ENCODE results near the gene MYO3B. TPM values are rescaled to one million over a fixed set of nuclear protein-coding genes. Genes with fewer than 3 reads are reported as not detected.

Gene MYO3B
- total RNA-seq, 2 donors from 2014 or later, result 0.05 to 0.32 TPM

DNA sequence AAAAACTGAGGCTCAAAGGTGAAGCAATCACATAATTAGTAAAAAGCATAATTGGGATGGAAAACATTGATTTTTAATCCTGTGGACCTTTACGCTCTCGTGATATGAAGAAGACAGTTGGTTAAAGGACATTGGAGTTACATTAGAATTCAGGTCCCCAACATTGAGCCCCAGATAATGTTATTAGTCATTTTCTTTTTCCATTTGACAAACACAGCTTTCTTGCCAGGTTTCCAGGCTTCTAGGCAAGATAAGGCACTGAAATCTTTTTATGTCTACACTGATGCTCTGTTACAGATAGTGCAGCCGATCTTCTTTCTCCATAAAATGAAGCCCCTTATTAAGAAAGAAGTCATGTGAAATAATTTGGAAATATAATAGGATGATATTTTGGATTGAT lies 38.5 kb downstream of the MYO3B start:
- no peak for DNase-seq
- H3K36me3 ChIP-seq, result no peaks in the 10 kb centered on the region

DNA sequence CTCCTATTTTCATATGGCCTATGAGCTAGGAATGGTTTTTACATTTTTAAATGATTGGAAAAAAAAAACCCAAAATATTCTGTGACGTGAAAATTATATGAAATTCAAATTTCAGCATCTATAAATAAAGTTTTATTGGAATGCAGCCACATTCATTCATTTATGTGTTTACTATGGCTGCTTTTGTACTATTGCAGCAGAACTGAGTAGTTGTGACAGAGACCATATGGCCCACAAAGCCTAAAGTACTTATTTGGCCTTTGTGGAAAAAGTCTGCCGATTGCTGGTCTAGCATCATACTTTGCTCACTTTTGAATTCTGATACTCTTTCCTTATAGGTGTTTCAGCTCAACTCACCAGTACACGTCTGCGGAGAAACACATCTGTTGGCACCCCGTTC lies 39.0 kb downstream of the MYO3B start:
- H3K9ac ChIP-seq (ENCODE audit: low read depth in 2 of 2, low read length in 2 of 2), result no peak overlapping the region
- DNase-seq, result no peak
- intact Hi-C loops (cut with DNase I), result no loop called here
- H3K27ac ChIP-seq, result no peak overlapping the region
- H3K4me1 ChIP-seq, result no peaks in the 10 kb centered on the region
- H3K9me3 ChIP-seq, result no peaks in the 10 kb centered on the region
- H3K4me3 ChIP-seq, result no peak overlapping the region
- H3K36me3 ChIP-seq, result no peaks in the 10 kb centered on the region
- no peaks in the 10 kb centered on the region for H3K27me3 ChIP-seq
- TF ChIP-seq, protein P1, sequence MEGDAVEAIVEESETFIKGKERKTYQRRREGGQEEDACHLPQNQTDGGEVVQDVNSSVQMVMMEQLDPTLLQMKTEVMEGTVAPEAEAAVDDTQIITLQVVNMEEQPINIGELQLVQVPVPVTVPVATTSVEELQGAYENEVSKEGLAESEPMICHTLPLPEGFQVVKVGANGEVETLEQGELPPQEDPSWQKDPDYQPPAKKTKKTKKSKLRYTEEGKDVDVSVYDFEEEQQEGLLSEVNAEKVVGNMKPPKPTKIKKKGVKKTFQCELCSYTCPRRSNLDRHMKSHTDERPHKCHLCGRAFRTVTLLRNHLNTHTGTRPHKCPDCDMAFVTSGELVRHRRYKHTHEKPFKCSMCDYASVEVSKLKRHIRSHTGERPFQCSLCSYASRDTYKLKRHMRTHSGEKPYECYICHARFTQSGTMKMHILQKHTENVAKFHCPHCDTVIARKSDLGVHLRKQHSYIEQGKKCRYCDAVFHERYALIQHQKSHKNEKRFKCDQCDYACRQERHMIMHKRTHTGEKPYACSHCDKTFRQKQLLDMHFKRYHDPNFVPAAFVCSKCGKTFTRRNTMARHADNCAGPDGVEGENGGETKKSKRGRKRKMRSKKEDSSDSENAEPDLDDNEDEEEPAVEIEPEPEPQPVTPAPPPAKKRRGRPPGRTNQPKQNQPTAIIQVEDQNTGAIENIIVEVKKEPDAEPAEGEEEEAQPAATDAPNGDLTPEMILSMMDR (IDR thresholded peaks at IDR 0.05), result no peak

More for the DNA sequence above, 38.5 kb downstream of the MYO3B start:
- TF ChIP-seq, protein P1 (IDR thresholded peaks at IDR 0.05), result no peak
- H3K4me3 ChIP-seq, result no peak overlapping the region
- intact Hi-C loops (cut with DNase I), result no loop called here
- no peak overlapping the region for H3K9ac ChIP-seq (ENCODE audit: low read depth in 2 of 2, low read length in 2 of 2)
- H3K27me3 ChIP-seq, result no peaks in the 10 kb centered on the region
- H3K4me1 ChIP-seq, result no peaks in the 10 kb centered on the region
- H3K27ac ChIP-seq, result no peak overlapping the region
- no peaks in the 10 kb centered on the region for H3K9me3 ChIP-seq

DNA sequence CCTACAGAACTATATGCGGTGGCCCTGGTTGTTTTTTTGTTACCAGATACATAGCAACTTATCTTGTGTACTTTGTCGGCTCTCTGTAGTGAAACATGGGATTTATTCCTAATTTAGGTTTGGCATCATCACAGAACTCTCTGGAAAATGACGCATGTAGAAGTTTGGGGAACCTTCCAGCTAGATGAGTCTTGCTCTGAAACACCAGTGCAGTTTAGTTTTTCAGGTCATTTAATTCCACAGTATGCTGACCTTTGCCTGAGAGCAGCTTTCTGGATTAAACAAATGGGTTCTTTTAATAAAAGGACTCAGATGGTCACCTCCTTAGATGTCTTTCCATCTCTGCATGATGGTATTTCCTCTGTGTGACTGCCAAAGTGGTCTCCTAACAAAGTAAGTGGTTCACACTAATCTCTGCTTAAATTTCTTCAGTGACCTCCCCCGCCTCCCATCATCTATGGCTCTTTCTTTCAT lies 39.9 kb downstream of the MYO3B start:
- peak overlapping the region; percentile 22 for H3K27ac ChIP-seq

DNA sequence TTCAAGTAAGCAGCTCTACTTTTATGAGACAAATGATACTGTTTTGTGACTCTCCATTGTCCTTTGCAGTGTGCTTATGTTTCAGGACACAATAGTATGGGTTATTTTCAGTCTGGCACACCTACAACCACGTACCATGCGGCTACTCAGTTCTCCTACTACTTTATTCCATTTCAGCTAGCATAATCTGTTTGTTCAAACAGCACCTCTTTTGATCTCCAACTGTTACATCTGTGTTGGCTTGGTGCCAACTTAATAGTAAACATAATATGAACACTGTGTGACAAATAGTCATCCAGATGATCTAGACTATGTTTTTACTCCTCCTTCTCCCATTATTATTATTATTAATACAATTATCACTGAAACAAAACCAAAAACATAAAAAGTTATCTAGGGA lies 40.5 kb downstream of the MYO3B start:
- H3K36me3 ChIP-seq, result no peaks in the 10 kb centered on the region
- H3K27me3 ChIP-seq, result no peaks in the 10 kb centered on the region
- TF ChIP-seq, protein P1 (IDR thresholded peaks at IDR 0.05), result no peak
- no peaks in the 10 kb centered on the region for H3K4me1 ChIP-seq
- intact Hi-C loops (cut with DNase I), result no loop called here
- no peaks in the 10 kb centered on the region for H3K9me3 ChIP-seq
- no peak overlapping the region for H3K9ac ChIP-seq (ENCODE audit: low read depth in 2 of 2, low read length in 2 of 2)
- H3K27ac ChIP-seq, result no peak overlapping the region
- no peak for DNase-seq
- no peak overlapping the region for H3K4me3 ChIP-seq

More for the DNA sequence above, 39.9 kb downstream of the MYO3B start:
- Histone ChIP-seq H3K9me3 (no peaks in the 10 kb centered on the region), H3K36me3 (no peaks in the 10 kb centered on the region), H3K27me3 (no peaks in the 10 kb centered on the region), H3K4me3 (no peak overlapping the region), H3K9ac (ENCODE audit: low read depth in 2 of 2, low read length in 2 of 2) (no peak overlapping the region), H3K4me1 (no peaks in the 10 kb centered on the region)
- intact Hi-C loops (cut with DNase I), result no loop called here
- no peak for DNase-seq
- TF ChIP-seq, protein P1 (IDR thresholded peaks at IDR 0.05), result no peak

DNA sequence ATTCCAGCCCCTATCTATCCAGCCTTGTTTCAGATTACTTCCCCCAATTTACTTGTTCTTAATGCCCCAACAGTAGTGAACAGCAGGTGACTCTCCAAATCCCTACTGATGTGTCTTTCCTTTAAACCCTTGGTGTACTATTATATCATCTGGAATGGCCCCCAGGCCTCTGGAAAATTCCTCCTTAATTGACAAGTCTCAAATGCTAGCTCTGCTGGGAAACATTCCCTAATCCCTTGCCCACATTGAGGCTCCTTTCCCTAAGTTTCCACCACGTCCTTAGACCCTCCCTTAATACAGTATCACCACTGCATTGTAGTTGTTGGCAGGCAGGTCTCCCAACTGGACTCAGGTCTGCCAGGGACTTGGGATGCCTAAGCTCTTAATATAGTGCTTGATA lies 41.0 kb downstream of the MYO3B start:
- H3K9me3 ChIP-seq, result no peaks in the 10 kb centered on the region
- DNase-seq, result no peak
- TF ChIP-seq, protein P1 (IDR thresholded peaks at IDR 0.05), result no peak
- H3K4me1 ChIP-seq, result no peaks in the 10 kb centered on the region
- no peaks in the 10 kb centered on the region for H3K27me3 ChIP-seq
- H3K27ac ChIP-seq, result no peak overlapping the region
- H3K4me3 ChIP-seq, result no peak overlapping the region
- no peaks in the 10 kb centered on the region for H3K36me3 ChIP-seq
- H3K9ac ChIP-seq (ENCODE audit: low read depth in 2 of 2, low read length in 2 of 2), result no peak overlapping the region
- intact Hi-C loops (cut with DNase I), result no loop called here

Data from colonic mucosa (tissue), 4 donors.